HG03108 (cell line): ENCODE measurements around the gene MAPK10.

Experiments
- ATAC-seq: cut with Tn5 transposase; IDR thresholded peaks from one replicate; pipeline ENCODE4 v1.9.1; 2021; ENCODE audit warnings: moderate library complexity; ENCODE audit not compliant: unreplicated experiment

Gene MAPK10

DNA sequence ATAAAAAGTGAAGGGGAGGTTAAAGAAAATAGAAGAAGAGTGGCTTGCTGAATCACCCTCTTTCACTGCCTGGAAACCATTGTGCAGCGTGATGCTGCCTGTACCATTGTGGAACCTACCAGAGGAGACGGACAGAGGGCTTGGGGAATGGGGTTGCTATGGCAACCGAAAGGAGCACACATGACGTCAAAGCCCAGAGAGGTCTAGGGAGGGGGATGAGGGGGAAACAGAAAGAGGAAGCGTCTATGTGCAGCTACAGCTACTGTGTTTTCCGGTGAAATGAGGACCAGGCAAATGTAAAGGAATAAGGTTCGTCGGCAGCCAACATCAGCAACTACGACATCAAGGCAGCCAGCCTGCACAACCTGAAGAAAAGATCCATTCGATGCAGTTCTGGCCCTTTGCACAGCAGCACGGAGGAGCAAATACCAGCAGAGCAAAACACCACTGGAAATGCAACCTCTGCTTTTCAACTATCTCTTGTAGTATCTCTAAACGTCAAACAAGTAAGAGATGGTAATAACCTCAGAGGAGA, at the start of gene MAPK10:
TSS of gene MAPK10 (minus strand) at position 110 of the 535 bp plus-strand sequence.
- ATAC-seq: peak; percentile 93

DNA sequence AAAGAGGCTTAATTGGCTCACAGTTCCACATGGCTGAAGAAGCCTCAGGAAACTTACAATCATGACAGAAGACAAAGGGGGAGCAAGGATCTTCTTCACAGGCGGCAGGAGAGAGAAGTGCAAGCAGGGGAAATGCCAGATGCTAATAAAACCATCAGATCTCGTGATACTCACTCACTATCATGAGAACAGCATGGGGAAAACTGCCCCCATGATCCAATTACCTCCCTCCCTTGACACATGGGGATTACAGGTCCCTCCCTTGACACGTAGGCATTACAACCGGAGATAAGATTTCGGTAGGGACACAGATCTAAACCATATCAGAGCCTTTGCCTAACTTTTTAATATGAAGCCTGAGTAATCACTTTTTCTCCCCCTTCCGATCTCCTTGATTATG, 43.7 kb upstream of the MAPK10 start:
- ATAC-seq: no peak

DNA sequence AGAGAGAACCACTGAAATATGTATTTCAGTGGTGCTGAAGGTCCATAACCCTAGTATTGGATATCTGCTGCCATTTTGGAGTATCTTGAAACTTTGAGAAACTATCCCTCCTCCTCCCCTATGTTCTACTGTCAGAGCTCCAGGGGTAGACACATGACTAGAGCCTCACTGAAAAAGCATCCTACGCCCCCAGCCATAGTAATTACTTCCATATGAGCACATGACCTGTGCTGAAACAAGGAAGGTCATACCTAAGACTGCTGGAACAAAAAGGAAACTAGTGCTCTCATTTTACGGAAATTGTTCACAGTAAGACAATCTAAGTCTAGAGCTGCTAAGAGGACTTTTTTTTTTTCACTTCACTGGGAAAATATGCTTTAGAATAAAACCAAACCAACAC, 42.0 kb upstream of the MAPK10 start:
- no peak for ATAC-seq

DNA sequence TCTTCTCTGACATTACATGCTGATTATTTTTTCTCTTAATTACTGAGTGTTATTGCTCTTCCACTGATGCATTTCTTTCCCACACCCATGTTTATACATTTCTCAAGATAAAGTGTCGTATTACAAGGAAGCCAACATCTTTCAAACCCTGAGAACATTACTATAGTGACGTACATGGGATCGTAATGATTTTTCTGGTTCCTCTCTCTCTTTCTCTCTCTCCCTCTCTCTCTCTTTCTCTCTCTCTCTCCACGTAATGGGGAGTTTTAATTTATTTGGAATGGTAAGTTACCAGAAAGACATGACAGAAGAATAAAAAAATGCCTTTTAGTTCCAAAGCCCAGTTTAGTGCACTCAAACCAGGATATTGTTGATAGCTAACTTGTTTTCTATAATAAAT, 40.4 kb upstream of the MAPK10 start:
- no peak for ATAC-seq

DNA sequence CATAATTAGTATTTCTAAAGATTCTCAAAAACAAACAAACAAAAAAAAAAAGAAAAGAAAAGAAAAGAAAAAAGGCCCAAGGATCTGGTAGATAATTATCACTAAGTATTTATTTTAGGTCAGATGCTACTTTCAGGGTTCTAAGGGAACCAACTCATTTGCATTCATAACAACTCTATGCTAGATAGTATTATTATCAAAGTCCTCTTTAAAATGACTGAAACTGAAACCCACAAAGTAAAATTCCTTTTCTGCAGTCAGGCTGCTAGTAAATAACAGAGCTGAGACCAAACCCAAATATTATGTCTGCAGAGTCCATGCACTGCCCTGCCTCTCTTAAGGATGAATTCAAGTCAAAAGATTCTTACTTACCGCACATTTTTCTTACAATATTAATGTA, 38.3 kb upstream of the MAPK10 start:
- ATAC-seq: no peak

DNA sequence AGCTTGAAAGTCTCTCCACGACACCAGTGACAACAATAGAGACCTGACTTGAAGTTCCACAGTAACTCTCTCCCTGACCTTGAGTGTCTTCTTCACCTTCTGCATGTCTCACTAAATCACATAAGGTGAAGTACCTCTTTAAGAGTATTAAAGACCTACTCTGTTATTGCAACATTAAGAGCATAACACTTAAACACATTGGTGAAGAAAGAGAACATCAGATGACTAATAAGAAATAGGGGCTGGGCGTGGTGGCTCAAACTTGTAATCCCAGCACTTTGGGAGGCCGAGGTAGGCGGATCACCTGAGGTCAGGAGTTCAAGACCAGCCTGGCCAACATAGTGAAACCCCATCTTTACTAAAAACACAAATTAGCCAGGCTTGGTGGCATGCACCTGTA, 33.9 kb upstream of the MAPK10 start:
- no peak for ATAC-seq

DNA sequence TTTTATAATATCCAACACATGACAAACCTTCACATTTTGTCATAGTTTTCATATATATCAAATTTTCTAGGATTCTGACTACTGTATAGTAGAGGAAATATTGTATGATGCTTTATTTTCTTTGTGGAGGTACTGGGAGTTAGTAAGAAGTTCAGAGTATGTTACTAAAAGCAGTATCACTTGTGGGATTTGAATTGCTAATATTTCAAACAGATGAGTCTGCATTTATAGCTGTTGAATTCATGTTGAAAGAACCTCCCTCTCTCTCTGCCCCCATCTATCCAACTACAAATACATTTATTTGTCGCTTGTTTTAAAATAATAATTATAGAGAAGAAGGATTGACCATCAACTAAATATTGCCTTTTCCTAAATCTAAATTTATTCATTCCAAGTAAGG, 29.8 kb upstream of the MAPK10 start:
- no peak for ATAC-seq

DNA sequence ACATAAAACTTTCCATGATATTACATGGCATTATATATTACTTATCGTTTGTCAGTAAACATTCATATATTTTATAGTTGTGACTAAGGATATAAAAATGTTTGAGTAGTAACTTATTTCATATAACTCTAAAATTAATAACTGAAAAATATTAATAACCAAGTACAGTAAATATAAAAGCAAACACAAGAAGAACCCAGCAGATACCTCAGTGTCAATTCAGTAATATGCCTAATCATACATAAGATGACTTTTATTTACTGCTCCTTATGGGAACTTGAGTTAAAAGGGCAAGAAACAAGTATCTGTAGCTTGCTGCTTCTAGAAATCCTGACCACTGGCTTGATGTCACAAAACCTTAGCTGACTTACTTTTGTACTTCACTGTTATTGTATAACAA, 28.4 kb upstream of the MAPK10 start:
- ATAC-seq: no peak

- no peak for ATAC-seq
These were observed 27.1 kb upstream of the MAPK10 start for GRCh38 chr4:86386817-86387415.

GRCh38 chr4:86386201-86386600, 26.3 kb upstream of the MAPK10 start:
- ATAC-seq: no peak

GRCh38 chr4:86381431-86381830, 21.6 kb upstream of the MAPK10 start:
- ATAC-seq: no peak

- ATAC-seq: no peak
These were observed 20.4 kb upstream of the MAPK10 start for GRCh38 chr4:86380181-86380724.

DNA sequence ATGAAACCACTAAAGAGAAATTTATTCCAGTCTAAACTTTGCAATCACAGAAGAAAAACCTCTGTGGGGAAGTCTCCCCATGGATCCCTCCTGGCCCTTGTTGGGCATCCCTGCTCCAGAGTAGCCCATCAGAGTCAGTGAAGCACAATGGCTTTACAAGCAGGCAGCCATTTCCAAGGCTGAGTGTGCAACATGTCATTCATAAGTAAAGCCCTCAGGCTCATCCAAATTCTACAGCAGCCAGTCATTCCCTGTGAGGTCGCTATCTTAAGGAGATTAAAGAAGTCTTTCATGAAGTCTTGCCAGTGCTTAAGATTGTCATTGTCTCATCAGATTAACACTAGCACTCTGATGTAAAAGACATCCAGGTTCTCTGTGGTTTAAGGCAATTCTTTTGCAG, 17.0 kb upstream of the MAPK10 start:
- no peak for ATAC-seq

- ATAC-seq: no peak
These were observed 8.6 kb upstream of the MAPK10 start for GRCh38 chr4:86368433-86368832.

DNA sequence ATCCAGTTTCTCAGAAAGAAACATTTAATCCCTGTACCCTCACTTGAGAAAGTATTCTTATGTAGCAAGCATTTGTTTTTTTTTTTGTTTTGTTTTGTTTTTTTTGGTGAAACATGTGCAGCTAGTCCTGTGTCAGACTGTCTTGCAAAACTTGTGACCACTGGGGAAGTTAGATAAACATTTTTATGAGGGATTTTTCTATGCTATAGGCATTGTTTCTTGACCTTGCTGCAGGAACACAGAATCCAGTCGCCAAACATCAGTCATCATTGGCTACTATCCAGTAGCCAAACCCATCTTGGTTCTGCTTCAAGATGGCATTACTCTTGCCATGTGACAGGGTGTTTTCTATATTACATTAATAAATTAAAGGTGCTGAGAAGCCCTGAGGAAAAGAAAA, 7.7 kb upstream of the MAPK10 start:
- no peak for ATAC-seq

DNA sequence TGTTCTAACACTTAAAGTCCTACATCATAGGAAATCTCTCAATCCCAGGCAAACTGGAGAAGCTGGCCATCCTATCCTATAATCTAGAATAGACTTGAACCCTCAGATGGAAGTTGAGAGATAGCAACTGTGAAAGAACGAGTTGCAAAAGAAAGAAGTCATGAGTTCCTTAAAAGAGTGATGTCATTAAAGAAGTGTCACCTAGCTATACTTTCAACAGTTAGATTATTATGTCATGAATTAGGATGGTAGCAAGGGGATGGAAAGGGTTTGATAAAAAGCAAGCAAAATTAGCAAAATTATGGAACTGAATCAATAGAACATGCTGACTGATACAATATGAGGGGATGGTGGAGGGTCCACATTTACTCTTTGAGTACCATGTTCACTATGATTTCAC, 7.1 kb upstream of the MAPK10 start:
- ATAC-seq: no peak

GRCh38 chr4:86362510-86362909, 2.7 kb upstream of the MAPK10 start:
- no peak for ATAC-seq

DNA sequence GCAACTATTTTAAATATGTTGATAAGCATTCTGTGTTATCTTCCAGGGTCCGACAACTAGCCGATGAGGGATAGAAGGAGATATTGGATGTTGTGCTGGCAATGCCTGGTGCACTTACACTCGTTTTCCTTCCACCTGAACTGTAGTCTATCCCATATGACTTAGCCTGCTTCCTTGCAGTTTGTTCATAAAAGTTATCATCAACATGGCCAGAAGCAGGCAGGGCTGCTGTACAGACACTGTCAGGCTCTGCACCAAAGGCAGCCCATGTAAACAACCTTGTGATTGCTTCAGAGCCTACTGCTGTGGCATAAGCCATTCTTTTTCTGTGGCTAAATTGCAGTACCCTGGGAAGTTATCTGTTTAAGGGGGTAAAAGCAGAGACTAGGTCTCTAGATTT, 1.6 kb downstream of the MAPK10 start:
- ATAC-seq: no peak

GRCh38 chr4:86357608-86358007, 2.2 kb downstream of the MAPK10 start:
- no peak for ATAC-seq

DNA sequence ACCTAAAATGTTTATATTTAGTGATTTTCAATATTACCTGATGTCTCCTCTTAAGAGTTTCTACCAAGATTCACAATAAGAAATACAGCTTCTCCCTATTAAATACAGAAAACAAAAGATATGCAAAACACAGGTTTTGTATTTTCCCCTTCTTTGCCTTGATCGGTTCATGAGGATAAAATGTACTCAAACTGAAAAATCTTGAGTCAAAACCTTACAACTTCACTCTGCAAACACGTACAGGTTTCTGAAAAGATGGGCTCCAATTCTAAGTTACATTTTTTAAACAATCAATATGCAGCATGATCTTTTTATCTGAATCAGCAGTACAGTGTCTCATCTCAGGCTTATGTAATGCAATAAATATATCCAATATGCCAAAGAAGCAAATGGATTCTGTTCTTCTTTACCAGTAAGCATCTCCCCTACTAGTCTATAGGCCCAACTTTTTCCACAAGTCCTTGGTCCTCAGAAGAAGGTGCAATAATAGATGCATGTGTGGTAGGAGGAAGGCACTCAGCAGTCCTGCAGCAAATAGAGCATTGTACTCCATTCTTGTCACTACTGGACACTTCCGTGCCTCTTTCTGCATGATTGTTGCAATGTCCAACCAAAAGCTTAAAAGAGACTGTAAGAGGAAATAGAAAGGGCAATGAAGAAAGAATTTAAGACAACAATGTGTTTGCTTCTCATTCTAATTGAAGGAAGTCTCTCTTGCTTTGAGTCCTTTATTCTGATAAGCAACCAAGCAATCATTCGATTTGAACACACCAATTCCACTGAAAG, 3.2 kb downstream of the MAPK10 start:
- ATAC-seq: no peak

DNA sequence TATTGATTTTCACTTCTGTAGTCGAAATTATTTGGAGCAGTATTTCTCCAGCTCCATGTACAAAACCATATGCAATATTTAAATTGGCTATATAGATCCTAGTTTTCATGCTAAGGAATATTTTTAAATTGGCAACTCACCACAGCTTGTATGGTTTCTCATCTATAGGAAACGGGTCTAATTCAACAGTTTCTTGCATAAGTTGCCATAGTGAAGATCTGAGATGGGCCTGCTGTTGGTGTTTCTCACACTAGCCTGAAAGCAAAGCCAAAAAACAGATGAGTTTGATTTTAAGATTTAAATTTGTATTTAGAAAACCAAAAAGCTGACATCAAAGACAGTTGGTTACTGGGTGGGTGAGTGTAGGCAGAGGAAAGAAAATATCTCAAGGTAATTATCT, 5.5 kb downstream of the MAPK10 start:
- no peak for ATAC-seq

- no peak for ATAC-seq
These were observed 13.5 kb downstream of the MAPK10 start for GRCh38 chr4:86346320-86346719.
